GM18909 (cell line): ENCODE data around the gene TROAP.
"Not testable (repeated sequence)": the region's sequence is repeated elsewhere in the genome, so short reads cannot be mapped to it uniquely, and the experiment has no call there.

Source experiments
- ATAC-seq: cut with Tn5 transposase; IDR thresholded peaks from one replicate; pipeline ENCODE4 v1.9.1; 2021; ENCODE audit warnings: mild to moderate bottlenecking; ENCODE audit not compliant: unreplicated experiment, poor library complexity

Gene TROAP

DNA sequence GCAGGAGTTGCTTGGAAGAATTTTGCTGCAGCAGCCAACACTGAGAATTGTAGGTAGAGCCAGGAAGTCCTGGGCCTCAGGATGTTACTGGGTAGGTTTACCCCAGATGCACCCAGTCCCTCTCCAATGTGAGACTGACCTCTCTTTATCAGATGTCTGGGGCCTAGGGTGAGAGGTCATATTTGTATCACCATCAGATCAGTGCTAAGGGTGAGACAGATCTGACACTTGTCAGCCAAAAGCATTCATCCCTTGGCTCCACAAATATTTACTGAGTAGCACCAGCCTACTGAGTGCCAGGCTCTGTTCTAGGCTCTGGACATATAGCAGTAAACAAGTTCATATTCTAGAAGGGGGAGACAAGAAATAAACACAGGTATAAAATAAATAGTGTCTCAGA is 4.3 kb downstream of the TROAP start:
- no peak for ATAC-seq

GRCh38 chr12:49327887-49328286 is 4.8 kb downstream of the TROAP start:
- no peak for ATAC-seq

DNA sequence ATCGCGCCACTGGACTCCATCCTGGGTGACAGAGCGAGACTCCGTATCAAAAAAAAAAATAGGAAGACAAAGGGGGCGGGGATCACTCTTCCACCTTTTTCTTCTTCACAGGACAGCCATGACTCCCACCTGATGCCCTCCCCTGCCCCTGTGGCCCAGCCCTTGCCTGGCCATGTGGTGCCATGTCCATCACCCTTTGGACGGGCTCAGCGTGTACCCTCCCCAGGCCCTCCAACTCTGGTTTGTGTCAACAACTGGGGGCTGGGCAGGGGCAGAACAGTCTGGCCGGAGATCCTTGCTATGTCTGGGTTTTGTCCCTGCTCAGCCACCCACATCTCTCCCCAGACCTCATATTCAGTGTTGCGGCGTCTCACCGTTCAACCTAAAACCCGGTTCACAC is 5.8 kb downstream of the TROAP start:
- ATAC-seq, result no peak

DNA sequence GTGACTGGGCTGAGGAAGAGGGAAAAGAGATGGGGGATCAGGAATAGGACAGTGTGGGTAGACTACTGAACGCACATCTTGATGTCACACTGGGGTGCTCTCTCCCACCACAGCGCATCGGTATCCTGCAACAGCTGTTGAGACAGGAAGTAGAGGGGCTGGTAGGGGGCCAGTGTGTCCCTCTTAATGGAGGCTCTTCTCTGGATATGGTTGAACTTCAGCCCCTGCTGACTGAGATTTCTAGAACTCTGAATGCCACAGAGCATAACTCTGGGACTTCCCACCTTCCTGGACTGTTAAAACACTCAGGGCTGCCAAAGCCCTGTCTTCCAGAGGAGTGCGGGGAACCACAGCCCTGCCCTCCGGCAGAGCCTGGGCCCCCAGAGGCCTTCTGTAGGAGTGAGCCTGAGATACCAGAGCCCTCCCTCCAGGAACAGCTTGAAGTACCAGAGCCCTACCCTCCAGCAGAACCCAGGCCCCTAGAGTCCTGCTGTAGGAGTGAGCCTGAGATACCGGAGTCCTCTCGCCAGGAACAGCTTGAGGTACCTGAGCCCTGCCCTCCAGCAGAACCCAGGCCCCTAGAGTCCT is 7.1 kb downstream of the TROAP start:
- ATAC-seq, result no peak

DNA sequence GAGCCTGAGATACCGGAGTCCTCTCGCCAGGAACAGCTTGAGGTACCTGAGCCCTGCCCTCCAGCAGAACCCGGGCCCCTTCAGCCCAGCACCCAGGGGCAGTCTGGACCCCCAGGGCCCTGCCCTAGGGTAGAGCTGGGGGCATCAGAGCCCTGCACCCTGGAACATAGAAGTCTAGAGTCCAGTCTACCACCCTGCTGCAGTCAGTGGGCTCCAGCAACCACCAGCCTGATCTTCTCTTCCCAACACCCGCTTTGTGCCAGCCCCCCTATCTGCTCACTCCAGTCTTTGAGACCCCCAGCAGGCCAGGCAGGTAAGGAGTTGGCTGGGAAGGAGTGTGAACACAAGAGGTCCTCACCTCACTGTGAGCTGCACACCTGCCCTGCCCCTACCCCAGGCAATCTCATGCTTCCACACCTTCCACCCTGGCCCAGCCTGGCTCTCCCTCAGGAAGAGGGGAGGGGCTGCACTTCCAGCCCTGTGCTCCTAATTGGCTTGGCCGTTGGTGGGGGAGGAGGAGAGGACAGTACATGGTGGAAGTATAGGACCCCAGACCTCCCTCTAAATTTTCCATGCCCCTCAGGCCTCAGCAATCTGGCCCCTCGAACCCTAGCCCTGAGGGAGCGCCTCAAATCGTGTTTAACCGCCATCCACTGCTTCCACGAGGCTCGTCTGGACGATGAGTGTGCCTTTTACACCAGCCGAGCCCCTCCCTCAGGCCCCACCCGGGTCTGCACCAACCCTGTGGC is 7.8 kb downstream of the TROAP start:
- ATAC-seq, result no peak

DNA sequence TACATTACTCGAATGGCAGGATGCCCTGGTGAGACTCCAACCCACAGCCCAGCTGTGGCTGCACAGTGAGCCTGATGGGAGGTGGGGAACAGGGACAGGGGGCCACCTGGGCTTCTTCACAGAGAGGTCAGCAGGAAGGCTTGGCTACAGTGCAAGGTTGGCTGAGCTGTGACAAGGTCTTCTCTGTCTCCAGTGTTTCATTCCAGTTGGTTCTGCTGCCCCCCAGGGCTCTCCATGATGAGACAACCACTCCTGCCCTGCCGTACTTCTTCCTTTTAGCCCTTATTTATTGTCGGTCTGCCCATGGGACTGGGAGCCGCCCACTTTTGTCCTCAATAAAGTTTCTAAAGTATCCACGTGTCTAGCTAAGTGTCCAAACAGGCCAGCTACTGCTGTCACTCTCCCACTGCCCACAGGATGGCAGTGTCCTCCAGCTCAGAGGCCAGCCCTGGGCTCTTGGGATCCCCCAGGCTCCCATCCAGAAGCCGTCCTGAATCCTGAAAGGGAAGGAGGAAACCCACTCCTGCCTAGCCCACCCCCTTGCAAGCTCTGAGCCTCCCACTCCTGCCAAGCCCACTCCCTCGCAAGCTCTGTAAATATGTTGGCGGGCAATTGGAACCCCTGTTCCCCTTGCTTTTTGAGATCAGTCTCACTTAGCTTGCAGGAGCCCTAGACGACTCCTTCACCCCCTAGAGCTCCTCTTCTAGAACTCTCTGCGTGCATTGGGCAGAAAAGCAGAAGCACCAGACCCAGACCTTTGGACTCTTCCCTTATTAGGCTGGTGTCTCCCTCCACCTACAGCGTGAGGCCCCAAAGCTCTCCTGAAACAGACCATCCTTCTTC is 8.5 kb downstream of the TROAP start:
- ATAC-seq, result no peak

GRCh38 chr12:49332441-49332861 is 9.4 kb downstream of the TROAP start:
- ATAC-seq, result no peak

- ATAC-seq, result no peak
Observed at GRCh38 chr12:49332891-49333371, 9.9 kb downstream of the TROAP start.

- ATAC-seq, result not testable (repeated sequence)
Observed at GRCh38 chr12:49333778-49334177, 10.7 kb downstream of the TROAP start.

GRCh38 chr12:49334226-49334625 is 11.2 kb downstream of the TROAP start:
- no peak for ATAC-seq

DNA sequence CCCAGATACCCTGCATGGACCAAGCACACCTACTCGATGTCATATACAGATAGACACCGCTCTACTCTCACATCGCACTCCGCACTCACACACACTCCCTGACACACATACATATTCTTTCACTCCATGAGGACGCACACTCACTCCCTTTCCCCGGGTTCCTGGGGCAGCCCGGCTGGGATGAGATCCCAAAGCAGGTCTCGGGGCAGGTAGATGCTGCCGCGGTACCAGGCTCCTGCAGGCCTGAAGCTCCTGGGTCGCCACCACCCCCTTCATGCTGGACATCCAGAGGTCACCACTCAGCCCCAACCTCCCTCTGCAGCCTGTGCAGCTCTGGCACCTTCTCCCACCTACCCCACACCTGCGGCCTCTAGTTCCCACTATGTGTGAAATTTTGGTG is 11.6 kb downstream of the TROAP start:
- ATAC-seq, result no peak

- no peak for ATAC-seq
Observed at GRCh38 chr12:49335118-49335954, 12.3 kb downstream of the TROAP start.

DNA sequence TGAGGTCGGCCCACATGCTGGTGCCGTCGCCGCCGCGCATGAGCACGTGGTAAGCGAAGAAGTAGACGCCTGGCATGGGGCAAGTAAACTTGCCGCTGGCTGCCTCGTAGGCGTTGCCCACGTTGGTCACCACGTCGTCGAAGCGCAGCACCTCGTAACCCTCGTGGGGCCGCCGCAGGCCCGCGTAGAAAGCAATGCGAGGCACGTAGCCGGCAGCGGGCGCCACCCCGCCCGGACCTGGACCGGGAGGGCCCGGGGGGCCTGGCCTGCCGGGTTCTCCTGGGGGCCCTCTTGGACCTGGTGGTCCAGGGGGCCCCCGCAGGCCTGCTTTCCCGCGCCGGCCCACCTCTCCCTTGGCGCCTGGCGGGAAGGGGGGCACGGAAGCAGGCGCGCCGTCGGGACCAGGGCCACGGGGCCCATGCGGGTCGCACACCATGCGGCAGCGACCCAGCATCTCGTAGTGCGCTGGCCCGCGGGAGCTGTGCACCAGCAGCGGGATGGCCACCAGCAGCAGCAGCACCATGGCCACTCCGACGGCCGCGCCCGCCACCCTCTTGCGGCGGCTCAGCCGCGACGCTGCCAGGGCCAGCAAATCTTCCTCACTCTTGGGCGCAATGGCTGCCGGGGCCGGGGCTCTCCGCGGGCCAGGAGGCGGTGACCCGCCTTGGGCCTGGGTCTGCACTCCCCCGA is 13.0 kb downstream of the TROAP start:
- ATAC-seq, result no peak

GRCh38 chr12:49336645-49337584 is 13.9 kb downstream of the TROAP start, which contains the start of gene C1QL4:
Gene C1QL4, minus strand, starts transcription at chr12:49337188. Its CDS starts 711 bp downstream, at chr12:49336477.
- ATAC-seq, result peak; percentile 69

- no peak for ATAC-seq
Observed at GRCh38 chr12:49338830-49339463, 15.9 kb downstream of the TROAP start.

GRCh38 chr12:49339464-49339861 is 16.4 kb downstream of the TROAP start:
- no peak for ATAC-seq

- ATAC-seq, result no peak
Observed at GRCh38 chr12:49340095-49340870, 17.2 kb downstream of the TROAP start.
